Measurements from ENCODE around the gene MORN5.

DNA sequence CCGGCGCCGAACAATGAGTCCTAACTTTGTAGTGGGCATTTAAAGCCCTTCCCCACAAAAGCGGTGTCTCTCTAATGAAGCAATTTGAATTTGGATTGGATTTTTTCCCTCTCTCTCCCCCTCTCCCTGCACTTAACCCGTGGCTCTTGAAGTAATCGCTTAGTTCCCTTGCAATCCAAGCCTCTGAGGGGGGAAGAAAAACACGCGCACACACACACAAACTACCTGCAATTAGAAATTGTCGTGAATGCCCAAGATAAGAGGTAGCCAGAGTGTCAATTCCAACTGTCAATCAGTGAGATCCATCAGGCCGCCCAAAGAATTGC lies 67.8 kb downstream of the MORN5 start:
- TF ChIP-seq, protein P1, sequence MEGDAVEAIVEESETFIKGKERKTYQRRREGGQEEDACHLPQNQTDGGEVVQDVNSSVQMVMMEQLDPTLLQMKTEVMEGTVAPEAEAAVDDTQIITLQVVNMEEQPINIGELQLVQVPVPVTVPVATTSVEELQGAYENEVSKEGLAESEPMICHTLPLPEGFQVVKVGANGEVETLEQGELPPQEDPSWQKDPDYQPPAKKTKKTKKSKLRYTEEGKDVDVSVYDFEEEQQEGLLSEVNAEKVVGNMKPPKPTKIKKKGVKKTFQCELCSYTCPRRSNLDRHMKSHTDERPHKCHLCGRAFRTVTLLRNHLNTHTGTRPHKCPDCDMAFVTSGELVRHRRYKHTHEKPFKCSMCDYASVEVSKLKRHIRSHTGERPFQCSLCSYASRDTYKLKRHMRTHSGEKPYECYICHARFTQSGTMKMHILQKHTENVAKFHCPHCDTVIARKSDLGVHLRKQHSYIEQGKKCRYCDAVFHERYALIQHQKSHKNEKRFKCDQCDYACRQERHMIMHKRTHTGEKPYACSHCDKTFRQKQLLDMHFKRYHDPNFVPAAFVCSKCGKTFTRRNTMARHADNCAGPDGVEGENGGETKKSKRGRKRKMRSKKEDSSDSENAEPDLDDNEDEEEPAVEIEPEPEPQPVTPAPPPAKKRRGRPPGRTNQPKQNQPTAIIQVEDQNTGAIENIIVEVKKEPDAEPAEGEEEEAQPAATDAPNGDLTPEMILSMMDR (IDR thresholded peaks at IDR 0.05) = no peak
- TF ChIP-seq POLR2A (IDR thresholded peaks at IDR 0.05) (no peak), POLR2AphosphoS5 (IDR thresholded peaks at IDR 0.05) (no peak)

Data from transverse colon (tissue), 4 donors.